ENCODE measurements around the gene SPNS2. TPM values are rescaled to one million over a fixed set of nuclear protein-coding genes. Genes with fewer than 3 reads are reported as not detected.
A peak's percentile ranks its signal among the peaks of the same experiment; 100 is the strongest.

SPNS2 gene
- total RNA-seq, 1 experiment from 2014 or later, result 0.11 TPM

DNA sequence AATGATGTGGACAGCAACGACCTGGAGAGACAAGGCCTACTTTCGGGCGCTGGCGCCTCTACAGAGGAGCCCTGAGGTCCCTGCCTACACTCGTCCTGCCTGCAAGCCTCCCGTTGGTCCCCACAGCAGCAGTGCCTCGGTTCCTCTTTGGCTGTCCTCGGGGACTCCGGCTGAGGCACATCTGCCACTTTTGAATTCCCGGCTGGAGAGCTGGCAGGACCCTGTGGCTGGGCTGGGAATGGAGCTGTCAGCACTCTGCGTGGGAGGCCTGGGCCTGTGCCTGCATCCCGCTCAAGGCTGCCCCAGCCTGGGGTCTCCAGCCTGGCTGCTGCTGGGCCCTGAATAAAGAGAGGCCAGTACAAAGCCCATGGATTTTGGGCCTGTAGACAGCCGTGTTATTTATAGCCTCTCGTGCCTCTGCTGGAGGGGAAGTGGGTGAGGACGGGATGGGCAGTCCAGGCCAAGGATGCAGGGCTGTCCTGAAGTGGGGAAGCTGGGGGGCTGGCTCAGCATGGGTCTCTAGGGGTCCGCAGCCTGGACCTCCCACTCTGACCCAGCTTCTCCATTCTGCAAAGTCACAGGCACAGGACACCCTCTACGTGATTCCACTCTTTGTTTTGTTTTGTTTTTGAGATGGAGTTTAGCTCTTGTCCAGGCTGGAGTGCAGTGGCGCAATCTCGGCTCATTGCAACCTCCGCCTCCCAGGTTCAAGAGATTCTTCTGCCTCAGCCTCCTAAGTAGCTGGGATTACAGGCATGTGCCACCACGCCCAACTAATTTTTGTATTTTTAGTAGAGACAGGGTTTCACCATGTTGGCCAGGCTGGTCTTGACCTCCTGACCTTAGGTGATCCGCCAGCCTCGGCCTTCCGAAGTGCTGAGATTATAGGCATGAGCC is 10.6 kb upstream of the SPNS2 start:
- Histone ChIP-seq H3K4me1 (replicated peaks) (no peaks in the 10 kb centered on the region), H3K27ac (no peak overlapping the region), H3K36me3 (no peaks in the 10 kb centered on the region), H3K4me3 (no peak overlapping the region), H3K27me3 (replicated peaks) (peaks cover 3% of the 10 kb centered on the region; the same call in 1 of the 2 replicates), H3K9me3 (replicated peaks) (no peaks in the 10 kb centered on the region)
- DNase-seq (ENCODE audit: low read depth in 1 of 2, low spot score in 2 of 2), result no peak

DNA sequence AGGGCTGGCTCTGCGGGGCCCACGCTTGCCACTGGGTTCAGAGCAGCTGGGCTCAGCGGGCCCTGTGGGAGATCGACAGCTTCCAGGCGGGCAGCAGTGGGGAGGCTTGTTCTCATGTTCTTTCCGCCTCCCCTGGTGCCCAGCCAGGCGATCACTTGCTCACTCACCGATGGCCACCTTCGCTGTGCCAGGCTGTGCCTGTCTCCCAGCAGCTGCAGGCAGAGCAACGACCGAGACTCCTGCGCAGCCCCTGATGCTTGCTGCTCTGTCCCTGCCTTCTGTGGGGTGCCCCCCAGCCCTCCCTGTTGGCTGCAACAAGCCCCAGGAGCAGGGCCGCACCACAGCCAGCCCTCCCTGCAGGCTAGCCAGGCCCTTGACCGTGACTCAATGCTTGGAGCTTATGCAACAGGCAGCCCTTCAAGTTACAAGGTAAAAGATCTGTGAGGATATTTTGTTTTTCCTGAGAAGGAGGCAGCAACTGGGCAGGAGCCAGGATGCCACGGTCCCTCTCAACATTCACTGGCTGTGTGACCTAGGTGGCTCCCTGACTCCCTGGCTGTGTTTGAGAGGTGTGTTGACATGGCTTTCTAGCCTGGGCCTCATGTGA is 9.6 kb upstream of the SPNS2 start:
- DNase-seq (ENCODE audit: low read depth in 1 of 2, low spot score in 2 of 2), result no peak

DNA sequence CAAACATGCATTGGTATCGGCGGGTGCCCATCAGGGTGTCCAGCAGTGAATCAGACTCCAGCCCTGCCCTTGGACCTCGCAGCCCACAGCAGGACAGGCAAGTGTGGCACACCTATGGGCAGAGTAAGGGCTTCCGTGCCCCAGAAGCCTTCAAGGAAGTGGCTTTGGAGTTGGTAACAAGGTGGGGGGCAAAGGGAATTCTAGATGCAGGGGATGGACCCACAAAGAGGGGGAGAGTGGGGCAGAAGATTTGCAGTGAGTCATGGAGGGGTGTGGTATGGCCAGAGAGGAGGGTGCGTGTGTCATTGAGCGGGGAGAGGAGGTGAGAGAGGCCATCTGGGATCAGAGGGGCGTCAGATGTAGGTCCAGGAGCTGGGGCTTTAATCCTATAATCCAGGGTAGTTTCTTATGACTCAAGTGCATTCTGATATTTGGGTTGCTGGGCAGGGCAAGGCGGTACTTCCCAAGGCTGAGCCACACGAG is 8.5 kb upstream of the SPNS2 start:
- no peak overlapping the region for H3K27ac ChIP-seq
- H3K36me3 ChIP-seq, result no peaks in the 10 kb centered on the region
- no peaks in the 10 kb centered on the region for H3K4me1 ChIP-seq (replicated peaks)
- no peaks in the 10 kb centered on the region for H3K9me3 ChIP-seq (replicated peaks)
- DNase-seq (ENCODE audit: low read depth in 1 of 2, low spot score in 2 of 2), result no peak
- peaks cover 3% of the 10 kb centered on the region; the same call in 1 of the 2 replicates for H3K27me3 ChIP-seq (replicated peaks)
- H3K4me3 ChIP-seq, result no peak overlapping the region

More for the DNA sequence above, 9.6 kb upstream of the SPNS2 start:
- Histone ChIP-seq H3K4me3 (no peak overlapping the region), H3K4me1 (replicated peaks) (no peaks in the 10 kb centered on the region), H3K9me3 (replicated peaks) (no peaks in the 10 kb centered on the region), H3K36me3 (no peaks in the 10 kb centered on the region), H3K27me3 (replicated peaks) (peaks cover 3% of the 10 kb centered on the region; the same call in 1 of the 2 replicates), H3K27ac (no peak overlapping the region)

DNA sequence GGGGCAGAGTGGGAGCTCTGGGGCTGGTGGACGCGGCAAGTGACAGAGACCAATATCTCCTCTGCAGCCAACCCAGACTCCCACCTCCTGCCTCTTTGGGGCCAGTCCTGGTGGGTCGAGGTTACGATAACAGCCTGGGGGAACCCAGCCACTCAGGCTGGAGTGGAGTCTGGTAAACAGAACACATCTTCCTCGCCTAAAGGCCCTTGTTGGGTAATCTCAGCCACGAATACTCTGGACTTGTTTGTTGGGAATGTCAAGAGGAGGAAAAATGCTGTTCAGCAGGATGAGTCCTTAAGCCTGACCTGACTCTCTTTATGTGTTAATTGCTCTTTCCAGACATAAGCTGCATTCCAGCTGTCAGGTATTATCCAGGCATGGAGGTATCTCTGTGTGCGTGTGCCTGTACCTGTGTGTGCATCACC is 8.0 kb upstream of the SPNS2 start:
- H3K27ac ChIP-seq, result no peak overlapping the region
- no peaks in the 10 kb centered on the region for H3K4me1 ChIP-seq (replicated peaks)
- no peaks in the 10 kb centered on the region for H3K36me3 ChIP-seq
- DNase-seq (ENCODE audit: low read depth in 1 of 2, low spot score in 2 of 2), result no peak
- no peak overlapping the region for H3K4me3 ChIP-seq
- H3K9me3 ChIP-seq (replicated peaks), result no peaks in the 10 kb centered on the region
- peaks cover 3% of the 10 kb centered on the region; the same call in 1 of the 2 replicates for H3K27me3 ChIP-seq (replicated peaks)

DNA sequence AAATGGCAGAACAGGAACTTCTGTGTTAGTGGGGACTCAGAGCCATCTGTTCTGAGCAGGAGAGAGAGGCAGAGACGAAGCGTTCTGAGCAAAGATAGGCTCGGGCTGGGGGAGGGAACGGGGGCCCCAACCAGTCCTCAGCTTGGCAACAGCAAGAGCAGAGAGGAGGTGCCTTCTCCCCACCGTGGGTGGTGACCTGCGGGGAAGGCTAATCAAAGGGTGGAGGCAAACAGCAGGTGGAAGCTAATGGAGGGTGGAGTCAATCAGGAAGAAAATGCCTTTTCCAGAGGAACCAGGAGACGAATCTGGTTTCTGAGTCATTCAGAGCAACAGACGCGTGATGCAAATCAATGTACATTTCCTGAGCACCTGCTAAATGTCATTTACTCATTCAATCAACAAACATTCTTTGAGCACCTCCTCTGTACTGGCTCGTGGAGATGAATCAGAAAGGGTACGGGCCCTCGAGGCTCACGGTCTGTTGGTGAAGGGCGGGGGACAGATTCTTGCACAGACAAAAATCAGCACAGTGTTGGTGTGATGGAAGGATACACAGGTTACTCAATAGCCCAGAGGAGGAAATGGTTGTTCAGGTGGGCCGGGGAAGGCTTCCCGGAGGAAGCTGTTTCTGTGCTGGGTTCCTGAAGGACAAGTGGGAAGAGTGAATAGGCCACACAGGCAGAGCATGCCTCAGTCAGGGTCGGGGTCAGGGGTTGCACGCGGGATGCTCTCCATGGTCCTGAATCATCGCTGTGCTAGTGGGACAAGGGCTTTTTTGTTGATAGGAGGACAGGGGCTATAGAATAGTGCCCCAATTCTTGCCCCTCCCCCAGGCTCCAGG is 5.7 kb upstream of the SPNS2 start:
- Histone ChIP-seq H3K9me3 (replicated peaks) (no peaks in the 10 kb centered on the region), H3K4me1 (replicated peaks) (peaks cover 12% of the 10 kb centered on the region), H3K36me3 (no peaks in the 10 kb centered on the region), H3K27me3 (replicated peaks) (peaks cover 9% of the 10 kb centered on the region), H3K4me3 (no peak overlapping the region), H3K27ac (no peak overlapping the region)
- DNase-seq (ENCODE audit: low read depth in 1 of 2, low spot score in 2 of 2), result peak in 1 of 2 experiments; percentile 22

DNA sequence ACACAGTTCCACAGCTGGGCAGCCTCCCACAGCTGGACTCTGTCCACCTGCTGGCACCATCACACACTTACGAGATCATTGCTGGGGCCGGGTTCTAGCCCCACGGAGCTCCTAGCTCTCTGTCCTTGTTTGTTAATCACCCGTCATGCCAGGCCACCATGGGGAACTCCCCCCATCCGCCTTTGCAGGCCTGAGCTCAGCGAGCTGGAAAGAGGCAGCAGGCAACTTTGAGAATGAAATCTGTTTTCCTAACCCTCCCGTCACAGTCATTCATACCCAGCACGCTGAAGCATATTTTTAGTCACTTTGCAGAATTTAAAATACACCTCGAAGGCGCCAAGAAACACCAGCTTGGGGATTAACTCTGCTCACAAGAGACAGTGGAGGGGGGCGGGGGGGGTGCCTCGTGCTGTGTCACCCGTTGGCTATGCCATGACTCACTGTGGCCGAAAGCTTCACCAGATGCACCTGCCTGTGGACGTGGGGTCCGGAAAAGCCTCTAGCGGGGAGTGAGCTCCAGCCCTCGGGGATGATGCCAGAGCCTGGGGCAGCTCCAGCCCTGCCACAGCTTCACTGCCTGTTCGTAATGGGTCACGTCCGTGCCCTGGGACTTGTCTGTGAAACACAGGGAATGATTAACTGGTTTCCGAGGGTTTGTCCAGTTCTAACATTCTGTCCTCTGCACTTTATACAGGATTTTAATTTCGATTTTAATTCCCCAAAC is 1.4 kb upstream of the SPNS2 start:
- H3K36me3 ChIP-seq, result no peaks in the 10 kb centered on the region
- peaks cover 33% of the 10 kb centered on the region for H3K27me3 ChIP-seq (replicated peaks)
- H3K9me3 ChIP-seq (replicated peaks), result no peaks in the 10 kb centered on the region
- DNase-seq (ENCODE audit: low read depth in 1 of 2, low spot score in 2 of 2), result peak in 1 of 2 experiments; percentile 29
- H3K4me3 ChIP-seq, result no peak overlapping the region
- H3K4me1 ChIP-seq (replicated peaks), result peaks cover 26% of the 10 kb centered on the region
- H3K27ac ChIP-seq, result no peak overlapping the region

DNA sequence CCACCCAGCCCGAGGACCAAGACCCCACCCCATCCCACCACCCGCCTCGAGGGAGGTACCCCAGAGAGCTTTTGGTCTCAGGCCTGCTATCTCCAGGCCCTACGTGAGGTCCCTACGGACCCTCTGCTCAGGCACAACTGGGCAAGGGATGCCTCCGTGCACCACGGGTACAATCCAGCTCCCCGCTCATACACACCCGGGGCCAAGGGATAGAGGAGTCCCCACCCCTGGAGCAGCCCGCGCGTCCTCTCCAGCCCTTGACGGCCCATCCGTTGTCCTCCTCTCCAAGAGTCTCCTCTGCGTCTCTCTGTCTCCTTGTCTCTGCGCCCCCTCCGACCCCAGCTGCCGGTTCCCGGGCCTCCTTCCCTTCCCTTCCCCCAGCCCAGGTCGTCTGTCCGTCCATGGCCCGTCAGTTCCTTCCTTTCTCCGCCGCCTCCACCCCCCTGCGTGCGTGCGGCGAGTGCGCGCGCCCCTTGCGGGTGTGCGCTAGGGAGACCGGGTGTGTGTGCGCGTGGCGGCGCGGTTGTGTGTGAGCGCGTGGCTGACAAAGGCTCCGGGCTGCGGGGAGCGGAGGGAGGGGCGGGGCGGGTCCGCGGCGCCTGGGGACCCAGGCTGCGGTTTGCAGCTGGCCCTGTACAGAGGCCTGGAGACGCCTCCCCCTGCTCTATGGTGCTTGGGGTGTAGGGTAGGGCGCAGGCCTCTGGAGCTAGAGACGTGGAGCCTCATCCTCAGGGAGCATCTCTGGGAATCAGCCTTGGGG is 930 bp downstream of the SPNS2 start:
- no peak overlapping the region for H3K4me3 ChIP-seq

DNA sequence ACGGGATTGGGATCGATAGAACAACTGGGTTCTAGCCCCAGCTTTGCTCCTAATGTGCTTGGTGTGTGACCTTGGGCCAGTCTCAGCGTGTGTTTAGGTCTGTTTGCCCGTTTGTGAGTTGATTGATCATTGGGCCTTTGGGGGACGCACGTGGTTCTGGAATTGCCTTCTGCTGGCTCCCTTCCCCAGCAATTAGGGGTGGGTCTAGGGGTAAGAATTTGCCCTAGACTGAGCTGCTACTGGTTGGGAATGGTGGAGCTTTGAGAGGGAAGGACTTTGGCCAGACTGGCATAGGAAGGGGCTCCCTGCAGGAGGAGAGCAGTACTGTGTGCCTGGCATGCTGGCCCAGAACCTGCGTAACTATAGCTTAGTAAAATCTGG is 1.5 kb downstream of the SPNS2 start:
- H3K4me1 ChIP-seq (replicated peaks), result peaks cover 26% of the 10 kb centered on the region
- no peak for DNase-seq (ENCODE audit: low read depth in 1 of 2, low spot score in 2 of 2)
- no peak overlapping the region for H3K27ac ChIP-seq
- peaks cover 33% of the 10 kb centered on the region for H3K27me3 ChIP-seq (replicated peaks)
- no peaks in the 10 kb centered on the region for H3K36me3 ChIP-seq
- H3K9me3 ChIP-seq (replicated peaks), result no peaks in the 10 kb centered on the region
- no peak overlapping the region for H3K4me3 ChIP-seq

More for the DNA sequence above, 930 bp downstream of the SPNS2 start:
- Histone ChIP-seq H3K4me1 (replicated peaks) (peaks cover 26% of the 10 kb centered on the region), H3K9me3 (replicated peaks) (no peaks in the 10 kb centered on the region), H3K27ac (no peak overlapping the region), H3K27me3 (replicated peaks) (peaks cover 33% of the 10 kb centered on the region), H3K36me3 (no peaks in the 10 kb centered on the region)
- DNase-seq (ENCODE audit: low read depth in 1 of 2, low spot score in 2 of 2), result no peak

DNA sequence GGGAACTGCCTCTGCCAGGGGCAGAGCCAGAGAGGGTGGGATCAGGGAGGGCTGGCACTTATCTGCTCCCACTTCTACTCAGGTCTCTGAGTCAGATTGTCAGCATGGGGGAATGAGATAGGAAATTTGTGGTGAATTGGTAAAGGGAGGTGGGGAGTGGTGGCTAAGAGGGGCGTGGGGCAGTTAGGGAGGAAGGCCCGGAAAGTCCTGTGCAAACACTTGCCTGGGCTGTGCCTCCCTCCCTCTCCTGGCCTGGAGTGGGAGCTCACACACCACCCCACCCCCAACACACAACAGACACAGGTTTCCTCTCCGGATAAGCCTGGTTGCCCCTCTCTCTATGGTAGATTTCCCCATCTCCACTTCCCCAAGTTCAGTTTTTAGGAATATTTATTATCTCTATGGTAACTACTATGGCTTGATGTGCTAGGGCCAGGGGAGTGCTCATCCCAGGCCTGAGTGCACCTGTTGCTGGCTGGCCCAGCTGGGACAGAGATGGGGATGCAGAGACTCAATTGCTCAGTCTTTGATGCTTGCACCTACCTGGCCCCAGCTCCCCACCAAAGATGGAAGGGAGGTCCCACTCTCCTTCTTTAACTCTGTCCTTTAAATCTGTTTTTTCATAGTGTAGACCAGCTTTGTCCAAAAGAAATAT is 2.7 kb downstream of the SPNS2 start:
- DNase-seq (ENCODE audit: low read depth in 1 of 2, low spot score in 2 of 2), result no peak
- Histone ChIP-seq H3K36me3 (no peaks in the 10 kb centered on the region), H3K27ac (no peak overlapping the region), H3K4me1 (replicated peaks) (peaks cover 26% of the 10 kb centered on the region), H3K4me3 (no peak overlapping the region), H3K27me3 (replicated peaks) (peaks cover 33% of the 10 kb centered on the region), H3K9me3 (replicated peaks) (no peaks in the 10 kb centered on the region)

DNA sequence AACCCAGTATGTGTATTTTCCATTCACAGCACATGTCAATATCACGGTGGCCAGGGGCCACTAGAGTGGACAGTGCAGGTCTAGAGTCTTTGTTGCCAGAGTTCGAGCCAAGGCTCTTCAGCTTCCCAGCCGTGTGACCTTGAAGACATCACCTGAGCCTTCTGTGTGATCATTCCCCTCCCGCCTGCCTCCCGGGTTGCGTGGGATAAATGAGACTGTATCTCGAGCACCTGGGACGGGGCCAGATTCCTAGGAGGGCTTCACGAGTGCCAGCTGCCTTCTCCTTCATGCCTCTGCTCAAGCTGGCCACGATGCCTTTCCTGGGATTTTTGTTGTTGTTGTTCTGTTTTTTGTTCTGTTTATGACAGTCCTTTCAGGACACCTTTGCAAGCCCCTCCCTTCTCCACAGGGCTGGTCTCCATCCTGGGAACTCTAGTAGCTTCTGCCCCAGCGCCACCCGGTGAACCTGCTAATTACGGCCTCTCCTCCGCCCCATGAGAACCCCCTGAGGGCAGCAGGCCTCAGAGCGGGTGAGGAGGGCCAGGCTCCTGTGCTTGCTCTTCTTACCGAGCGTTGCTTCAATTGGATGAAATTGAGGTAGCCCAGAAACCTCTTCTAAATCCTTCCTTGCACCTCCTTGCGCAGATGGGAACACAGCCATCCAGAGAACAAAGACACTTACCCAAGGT is 3.9 kb downstream of the SPNS2 start:
- Histone ChIP-seq H3K4me1 (replicated peaks) (peaks cover 16% of the 10 kb centered on the region), H3K4me3 (no peak overlapping the region), H3K9me3 (replicated peaks) (no peaks in the 10 kb centered on the region), H3K27ac (no peak overlapping the region), H3K27me3 (replicated peaks) (peaks cover 31% of the 10 kb centered on the region), H3K36me3 (no peaks in the 10 kb centered on the region)
- DNase-seq (ENCODE audit: low read depth in 1 of 2, low spot score in 2 of 2), result no peak

DNA sequence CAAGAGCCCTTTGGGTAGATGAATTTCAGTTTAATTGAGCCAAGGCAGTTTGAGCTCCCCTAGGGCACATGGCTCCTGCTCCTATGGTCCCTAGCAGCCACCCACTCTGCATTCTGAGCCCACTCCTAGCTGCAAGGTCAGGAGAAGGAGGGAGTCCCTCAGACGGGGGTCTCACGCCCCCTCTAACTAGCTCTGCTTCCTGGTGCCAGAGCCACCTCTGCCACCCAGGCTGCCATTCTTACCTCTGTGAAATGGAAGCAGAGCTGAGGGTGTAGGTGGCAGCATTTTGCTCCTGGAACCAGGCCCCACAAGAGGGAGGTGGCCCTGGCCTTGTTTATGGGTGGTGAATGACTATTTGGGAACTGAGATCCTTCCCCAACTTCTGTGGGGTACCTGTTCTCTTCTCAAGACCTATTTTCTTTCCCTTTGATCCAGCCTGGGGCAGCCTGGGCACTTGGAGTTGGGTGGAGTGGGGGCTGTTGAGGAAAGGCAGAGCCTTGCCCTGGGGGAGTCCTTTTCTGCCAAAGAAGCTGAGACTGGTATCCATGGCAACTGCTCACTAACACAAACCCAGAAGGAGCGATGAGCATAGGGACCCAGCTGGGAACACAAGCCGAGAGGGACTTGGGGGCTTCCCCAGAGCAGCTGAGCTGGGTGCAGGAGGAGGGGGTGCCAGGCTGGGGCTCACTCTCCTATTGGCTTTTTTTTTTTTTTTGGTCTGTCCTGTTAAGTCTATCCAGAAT is 4.8 kb downstream of the SPNS2 start:
- H3K9me3 ChIP-seq (replicated peaks), result no peaks in the 10 kb centered on the region
- no peak overlapping the region for H3K27ac ChIP-seq
- H3K4me1 ChIP-seq (replicated peaks), result peaks cover 8% of the 10 kb centered on the region
- H3K27me3 ChIP-seq (replicated peaks), result peaks cover 22% of the 10 kb centered on the region
- no peak for DNase-seq (ENCODE audit: low read depth in 1 of 2, low spot score in 2 of 2)
- H3K36me3 ChIP-seq, result no peaks in the 10 kb centered on the region
- no peak overlapping the region for H3K4me3 ChIP-seq

Measured in SJSA1 (cell line).